WI38 (cell line): ENCODE results near the gene PDCD1.

Experiments used
- H3K4me3 ChIP-seq: 2 replicates; pipeline ENCODE4 v1.5.1; 2011; ENCODE audit warnings: low read depth, mild to moderate bottlenecking, control low read depth, low read length
- TF ChIP-seq, protein P1 (sequence below): IDR thresholded peaks from 2 replicates; pipeline ENCODE4 v1.5.1; 2012; ENCODE audit warnings: low read depth, mild to moderate bottlenecking, control low read depth, low read length

The PDCD1 gene

DNA sequence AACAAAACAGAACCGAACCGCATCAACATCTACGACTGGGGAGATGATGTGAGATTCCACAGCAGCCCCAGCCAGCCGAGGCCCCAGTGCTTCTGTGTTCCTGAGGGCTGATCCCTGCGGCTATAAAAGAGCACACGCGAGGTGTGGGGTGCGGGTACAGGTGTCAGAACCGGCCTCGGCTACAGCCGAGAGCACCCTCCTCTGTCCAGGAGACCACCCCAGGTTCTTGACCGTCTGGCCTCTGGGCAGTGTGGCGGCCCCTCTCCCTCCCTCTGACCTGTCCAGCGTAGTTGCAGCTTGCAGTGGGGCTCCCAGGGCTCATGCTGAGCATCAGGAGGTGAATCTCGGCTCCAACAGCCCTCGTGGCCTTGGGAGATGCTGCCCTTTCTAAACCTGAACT is 34.6 kb upstream of the PDCD1 start:
- H3K4me3 ChIP-seq, result no peak overlapping the region
- TF ChIP-seq, protein P1, sequence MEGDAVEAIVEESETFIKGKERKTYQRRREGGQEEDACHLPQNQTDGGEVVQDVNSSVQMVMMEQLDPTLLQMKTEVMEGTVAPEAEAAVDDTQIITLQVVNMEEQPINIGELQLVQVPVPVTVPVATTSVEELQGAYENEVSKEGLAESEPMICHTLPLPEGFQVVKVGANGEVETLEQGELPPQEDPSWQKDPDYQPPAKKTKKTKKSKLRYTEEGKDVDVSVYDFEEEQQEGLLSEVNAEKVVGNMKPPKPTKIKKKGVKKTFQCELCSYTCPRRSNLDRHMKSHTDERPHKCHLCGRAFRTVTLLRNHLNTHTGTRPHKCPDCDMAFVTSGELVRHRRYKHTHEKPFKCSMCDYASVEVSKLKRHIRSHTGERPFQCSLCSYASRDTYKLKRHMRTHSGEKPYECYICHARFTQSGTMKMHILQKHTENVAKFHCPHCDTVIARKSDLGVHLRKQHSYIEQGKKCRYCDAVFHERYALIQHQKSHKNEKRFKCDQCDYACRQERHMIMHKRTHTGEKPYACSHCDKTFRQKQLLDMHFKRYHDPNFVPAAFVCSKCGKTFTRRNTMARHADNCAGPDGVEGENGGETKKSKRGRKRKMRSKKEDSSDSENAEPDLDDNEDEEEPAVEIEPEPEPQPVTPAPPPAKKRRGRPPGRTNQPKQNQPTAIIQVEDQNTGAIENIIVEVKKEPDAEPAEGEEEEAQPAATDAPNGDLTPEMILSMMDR, result no peak

DNA sequence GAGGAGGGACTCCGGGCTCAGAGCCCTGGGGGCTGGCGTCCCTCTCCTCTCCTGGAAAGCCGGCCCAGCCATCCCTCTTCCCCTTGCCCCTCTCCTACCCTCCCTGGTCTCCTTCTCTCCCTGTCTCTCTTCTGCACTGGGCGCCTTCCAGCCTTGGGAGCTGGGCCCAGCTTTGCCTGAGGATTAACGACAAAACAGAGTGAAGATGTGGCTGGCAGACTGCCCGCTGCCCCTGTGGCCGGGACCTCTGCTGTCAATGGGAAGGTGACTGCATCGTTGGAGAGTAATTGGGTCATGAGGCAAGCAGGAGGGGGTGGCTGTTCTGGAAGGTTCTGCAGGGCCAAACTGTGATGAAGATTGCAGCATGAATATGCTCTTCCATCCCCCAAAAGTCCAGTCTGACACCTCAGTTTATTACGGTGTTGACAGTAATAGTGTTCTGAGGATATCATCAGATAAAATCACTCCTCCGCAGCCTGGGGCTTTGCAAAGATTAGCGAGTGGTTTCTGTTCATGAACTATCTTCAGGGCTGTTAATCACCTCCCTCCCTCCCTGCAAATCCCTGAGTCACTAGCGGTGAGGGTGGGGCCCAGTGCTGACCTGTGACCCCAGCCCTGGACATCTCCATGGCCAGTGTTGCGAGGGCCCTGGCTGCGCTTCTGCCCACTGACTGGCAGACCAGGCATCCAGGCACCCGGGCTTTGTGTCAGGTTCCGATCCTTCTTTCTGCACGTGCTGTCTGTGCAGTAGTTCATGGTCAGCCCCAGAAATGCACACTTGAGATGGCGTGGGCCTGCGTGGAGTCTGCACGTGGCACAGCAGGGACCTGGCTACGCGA is 33.8 kb upstream of the PDCD1 start:
- no peak overlapping the region for H3K4me3 ChIP-seq
- TF ChIP-seq, protein P1, result no peak

DNA sequence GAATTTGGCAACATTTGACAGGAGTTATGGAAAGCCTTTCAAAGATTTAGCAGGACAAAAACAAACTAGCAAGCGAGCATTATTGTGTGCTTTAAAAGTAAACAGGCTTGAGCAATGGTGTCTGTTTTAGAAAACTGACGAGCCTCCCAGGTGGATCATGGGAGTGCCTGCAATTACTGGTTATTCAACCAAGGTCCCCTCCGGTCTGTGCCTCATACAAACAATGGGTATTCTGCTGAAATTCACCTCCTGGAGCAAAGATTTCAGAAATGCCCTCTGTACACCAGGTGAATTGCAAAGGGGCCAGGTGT is 33.2 kb upstream of the PDCD1 start:
- TF ChIP-seq, protein P1, result no peak
- H3K4me3 ChIP-seq, result no peak overlapping the region

DNA sequence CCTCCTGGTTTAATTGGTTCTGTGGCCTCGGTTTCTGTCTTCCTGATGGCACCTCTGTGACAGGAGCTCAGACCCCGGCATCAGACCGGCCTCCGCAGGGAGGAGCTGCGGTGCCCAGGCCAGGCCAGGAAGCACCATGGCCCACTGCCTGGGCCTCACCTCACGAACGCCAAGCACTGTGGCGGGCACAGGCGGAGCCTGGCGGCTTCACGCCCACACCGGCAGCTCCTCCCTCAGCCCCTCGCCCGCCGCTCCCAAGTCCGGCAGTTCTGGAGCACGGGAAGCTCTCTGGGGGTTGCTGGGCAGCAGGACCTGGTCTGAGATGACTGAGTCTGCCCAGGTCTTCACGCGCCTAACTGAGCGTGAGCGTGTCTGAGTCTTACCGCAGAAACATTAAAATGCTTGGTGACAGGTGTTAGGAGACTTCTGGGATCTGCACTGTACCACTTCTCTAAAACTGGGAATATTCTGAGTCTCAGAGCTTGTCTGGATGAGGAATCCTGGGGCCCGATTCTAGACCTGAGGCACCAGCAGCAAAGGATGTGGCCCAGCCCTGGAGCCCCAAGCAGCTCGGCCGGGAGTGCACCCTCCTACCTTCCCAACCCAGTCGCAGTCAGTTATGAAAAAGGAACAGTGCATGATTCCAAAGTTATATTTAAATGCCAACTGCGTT is 32.8 kb upstream of the PDCD1 start:
- H3K4me3 ChIP-seq, result no peak overlapping the region
- TF ChIP-seq, protein P1, result no peak

DNA sequence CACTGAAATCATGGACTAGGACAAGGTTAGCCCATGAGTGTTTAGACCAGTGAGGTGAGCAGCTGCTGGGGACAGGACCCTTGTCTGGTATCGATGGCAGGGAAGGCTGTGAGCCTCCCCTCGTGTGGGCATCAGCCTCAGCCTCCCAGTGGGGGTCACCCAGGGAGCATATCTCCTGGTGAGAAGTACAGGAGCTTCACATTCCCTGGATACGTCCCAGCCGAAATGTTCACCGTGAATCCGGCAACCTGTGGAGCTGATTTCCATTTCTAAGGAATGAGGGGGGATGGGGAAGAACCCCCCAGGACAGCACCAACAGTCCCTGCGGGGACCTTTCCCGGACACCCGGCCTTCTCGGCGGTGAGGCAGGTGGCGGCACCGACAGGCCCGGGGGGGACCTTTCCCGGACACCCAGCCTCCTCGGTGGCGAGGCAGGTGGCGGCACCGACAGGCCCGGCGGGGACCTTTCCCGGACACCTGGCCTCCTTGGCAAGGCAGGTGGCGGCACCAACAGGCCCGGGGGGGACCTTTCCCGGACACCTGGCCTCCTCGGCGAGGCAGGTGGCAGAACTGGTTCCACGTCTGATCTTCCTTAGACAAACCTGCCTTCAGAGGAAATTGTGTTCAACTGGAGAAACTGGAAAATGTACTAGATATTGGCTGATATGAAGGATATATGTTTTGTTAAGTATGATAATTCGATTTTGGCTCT is 32.0 kb upstream of the PDCD1 start:
- no peak overlapping the region for H3K4me3 ChIP-seq
- TF ChIP-seq, protein P1, result no peak

DNA sequence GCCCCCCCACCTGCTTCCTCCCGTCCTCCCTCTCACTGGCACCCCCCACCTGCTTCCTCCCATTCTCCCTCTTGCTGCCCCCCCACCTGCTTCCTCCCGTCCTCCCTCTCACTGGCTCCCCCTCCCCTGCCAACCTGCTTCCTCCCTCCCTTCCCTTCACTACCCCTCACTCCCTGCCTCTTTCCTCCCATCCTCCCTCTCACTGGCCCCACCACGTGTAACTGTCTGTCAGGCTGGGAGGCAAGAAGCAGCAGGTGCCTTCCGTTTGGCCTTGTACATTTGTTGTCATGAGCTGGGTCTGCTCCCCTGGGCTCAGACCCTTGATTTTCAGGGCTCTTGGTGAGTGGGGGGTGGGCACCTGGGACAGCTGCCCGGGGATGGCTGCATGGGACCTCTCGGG is 29.9 kb upstream of the PDCD1 start:
- TF ChIP-seq, protein P1, result no peak
- no peak overlapping the region for H3K4me3 ChIP-seq
